HepG2 (cell line): Measurements from ENCODE around the gene DUSP15. TPM values are rescaled to one million over a fixed set of nuclear protein-coding genes. Genes with fewer than 3 reads are reported as not detected.

Experiments
- ATAC-seq: fragments of 200-7000 bp; cut with Tn5 transposase; 3 replicates; pipeline ENCODE4 v1.9.1; 2020; ENCODE audit warnings: mild to moderate bottlenecking, moderate library complexity
- BruUV-seq: library from RNA; stranded (reverse); fragments of 400-500 nt; replicated peaks from 2 replicates; lab custom pipeline; 2021; lab: Mats Ljungman, UMichigan
- CTCF ChIA-PET: fragments of 300-600 bp; formaldehyde crosslinking; extraction: SDS; loops from one replicate; lab custom pipeline; 2021; ENCODE audit warnings: low total read pairs, inconsistent platforms, low intra/inter-chr PET ratio; lab: Yijun Ruan, JAX
- POLR2A ChIA-PET: fragments of 350-600 bp; sonication (Branson Sonifier 250); formaldehyde crosslinking; loops from one replicate; lab custom pipeline; 2020; ENCODE audit warnings: antibody characterized with exemption, inconsistent platforms; lab: Yijun Ruan, JAX
- DNase-seq: peaks from one replicate; pipeline ENCODE4 v3.0.0-alpha.2; 2015; ENCODE audit warnings: low spot score
- FAIRE-seq: peaks from 3 replicates; lab custom pipeline; 2011; peaks lifted over from hg19 to GRCh38; lab: Jason Lieb, UNC
- H2AFZ ChIP-seq: one replicate; pipeline ENCODE4 v1.6.1; 2011; ENCODE audit warnings: low read length, inconsistent platforms
- H3K27ac ChIP-seq: fragments of 300-600 bp; 3 replicates; pipeline ENCODE4 v1.8.0; 2011; ENCODE audit warnings: mixed run types, mild to moderate bottlenecking, mixed read lengths, low read length, inconsistent platforms; ENCODE audit not compliant: insufficient read depth; ENCODE audit errors: extremely low read length
- H3K27me3 ChIP-seq, 2 experiments: fragments of 200-600 bp in 1 of 2; 2 replicates in 1 of 2; 3 replicates in 1 of 2; pipeline versions ENCODE4 v1.6.0 to v1.8.0; 2011; ENCODE audit warnings: low read length in 2 of 2, mild to moderate bottlenecking in 2 of 2, moderate library complexity in 2 of 2, inconsistent platforms in 1 of 2; ENCODE audit not compliant: insufficient read depth in 2 of 2, control insufficient read depth in 1 of 2
- H3K36me3 ChIP-seq, 2 experiments: fragments of 200-600 bp in 1 of 2; replicated peaks in 1 of 2; 2 replicates in 1 of 2; 3 replicates in 1 of 2; pipeline versions ENCODE4 v1.5.1 to v1.8.0; 2011; ENCODE audit warnings: low read length in 2 of 2, inconsistent platforms in 1 of 2; ENCODE audit not compliant: insufficient read depth in 2 of 2, control insufficient read depth in 1 of 2
- H3K4me1 ChIP-seq: 2 replicates; pipeline ENCODE4 v1.5.1; 2012; ENCODE audit warnings: low read length, inconsistent platforms; ENCODE audit not compliant: insufficient read depth
- H3K4me2 ChIP-seq: 2 replicates; pipeline ENCODE4 v1.6.0; 2011; ENCODE audit warnings: low read depth, low read length, inconsistent platforms
- H3K4me3 ChIP-seq, 3 experiments: fragments of 200-600 bp in 1 of 3; sonication (generic), shearing (Covaris generic) in 1 of 3; replicated peaks in 1 of 3; 2 replicates each; pipeline ENCODE4 v1.5.1; 2011 to 2016; ENCODE audit warnings: low read length in 3 of 3, inconsistent platforms in 2 of 3, low read depth in 2 of 3, mild to moderate bottlenecking in 2 of 3, control low read depth in 1 of 3, mixed read lengths in 1 of 3; ENCODE audit not compliant: insufficient read depth in 1 of 3
- H3K79me2 ChIP-seq: one replicate; pipeline ENCODE4 v1.6.1; 2011; ENCODE audit warnings: low read length, inconsistent platforms; ENCODE audit not compliant: insufficient read depth
- H3K9ac ChIP-seq: 2 replicates; pipeline ENCODE4 v1.6.0; 2011; ENCODE audit warnings: mild to moderate bottlenecking, low read depth, low read length, inconsistent platforms; ENCODE audit not compliant: insufficient read depth
- H3K9me3 ChIP-seq: 2 replicates; pipeline ENCODE4 v1.5.1; 2012; ENCODE audit warnings: mild to moderate bottlenecking, low read length
- H4K20me1 ChIP-seq: 2 replicates; pipeline ENCODE4 v1.6.0; 2011; ENCODE audit warnings: inconsistent platforms, mild to moderate bottlenecking, low read length, moderate library complexity; ENCODE audit not compliant: insufficient read depth
- DBP ChIP-seq: sonication (generic); formaldehyde crosslinking; IDR thresholded peaks from 2 replicates; pipeline ENCODE4 v1.4.0; 2020; ENCODE audit warnings: missing genetic modification reagents; ENCODE audit errors: not compliant biosample characterization
- FOXA1 ChIP-seq, 2 experiments: fragments of 450-650 bp in 1 of 2; sonication (generic) in 1 of 2; formaldehyde crosslinking in 1 of 2; IDR thresholded peaks; 2 replicates each; pipeline versions ENCODE4 v1.4.0 to v1.6.1; 2016 to 2020; ENCODE audit warnings: missing genetic modification reagents in 1 of 2
- SIX1 ChIP-seq: sonication (generic); formaldehyde crosslinking; IDR thresholded peaks from 2 replicates; pipeline ENCODE4 v1.4.0; 2020; ENCODE audit warnings: missing genetic modification reagents, borderline replicate concordance
- SP1 ChIP-seq, 2 experiments: fragments of 450-650 bp in 1 of 2; sonication (generic) in 1 of 2; formaldehyde crosslinking in 1 of 2; IDR thresholded peaks; 2 replicates each; pipeline versions ENCODE4 v1.4.0 to v1.6.1; 2016 to 2020; ENCODE audit warnings: missing genetic modification reagents in 1 of 2
- ZMYM2 ChIP-seq: sonication (generic); formaldehyde crosslinking; IDR thresholded peaks from 2 replicates; pipeline ENCODE4 v1.8.0; 2022; ENCODE audit warnings: mild to moderate bottlenecking, missing genetic modification reagents
- ZNF513 ChIP-seq: sonication (generic); formaldehyde crosslinking; conservative IDR thresholded peaks from 2 replicates; pipeline ENCODE4 v1.5.0; 2020; ENCODE audit warnings: missing genetic modification reagents
- WGBS: methylation state at CpG from one replicate; pipeline ENCODE4 v1.1.6; 2017; ENCODE audit warnings: low lambda C conversion rate; 5-methylcytosine and 5-hydroxymethylcytosine counted together
- in situ Hi-C: cut with HindIII; loops from 2 replicates; pipeline ENCODE4 v1.10.0; 2017; ENCODE audit warnings: low pct_unique_long_range_greater_than_20kb; ENCODE audit not compliant: extremely low pct_ligation_motif_present
- intact Hi-C: fragments of 100-400 bp; cut with micrococcal nuclease; formaldehyde crosslinking; loops from one replicate; pipeline ENCODE4 v1.10.0; 2022; ENCODE audit not compliant: unreplicated experiment
- polyA plus RNA-seq, 8 experiments: library from polyadenylated mRNA; depleted of rRNA in 3 of 8; stranded (reverse) in 7 of 8; unstranded in 1 of 8; fragments of >200 nt; fragmentation: Illumina TruSeq in 4 of 8; extraction: Trizol in 4 of 8; gene quantifications; 2 replicates each; pipeline versions ENCODE4 v1.2.1 to v1.2.3, GENCODE V29; 2011 to 2016; ENCODE audit warnings: low read depth in 4 of 8, missing spikeins in 1 of 8, mixed read lengths in 1 of 8; ENCODE audit not compliant: insufficient read depth in 1 of 8
- total RNA-seq, 5 experiments: library from RNA; depleted of rRNA; stranded (reverse); fragments of >200 nt; fragmentation: Illumina TruSeq; extraction: Trizol; gene quantifications; 2 replicates each; pipeline ENCODE4 v1.2.3, GENCODE V29; 2016; ENCODE audit warnings: low read depth in 1 of 5

Gene DUSP15
- total and polyA plus RNA-seq, 2 of the 13 experiments (the other 11 are each of a cell fraction or from before 2014, with no cell fraction given): 0.17 to 0.93 TPM

- Histone ChIP-seq H3K9me3 (no peaks in the 10 kb centered on the region), H3K79me2 (no peaks in the 10 kb centered on the region), H3K4me2 (no peak overlapping the region), H2AFZ (no peak overlapping the region), H3K27me3 (peaks cover 7 to 24% of the 10 kb centered on the region in 2 experiments), H3K4me3 (no peak overlapping the region), H3K36me3 (no peaks in the 10 kb centered on the region), H3K4me1 (peaks cover 19% of the 10 kb centered on the region), H4K20me1 (no peaks in the 10 kb centered on the region), H3K27ac (no peak overlapping the region), H3K9ac (no peak overlapping the region)
- POLR2A ChIA-PET: no interaction called here
- no TSS peak for BruUV-seq
- WGBS: 23% methylated on average over 7 of the region's 8 CpGs
- CTCF ChIA-PET: no interaction called here
- no peak for DNase-seq
- no peak for FAIRE-seq
- TF ChIP-seq FOXA1 (IDR thresholded peaks at IDR 0.05) (no peak), FOXA1 (CRISPR knock-in tag; IDR thresholded peaks at IDR 0.05) (no peak), DBP (no peak), ZMYM2 (CRISPR knock-in tag) (no peak), ZNF513 (CRISPR knock-in tag) (no peak), SP1 (IDR thresholded peaks at IDR 0.05) (no peak), SP1 (CRISPR knock-in tag; IDR thresholded peaks at IDR 0.05) (no peak), SIX1 (CRISPR knock-in tag) (no peak)
- no peak for ATAC-seq
- intact Hi-C loops (no loop called here), in situ Hi-C loops (no loop called here)
These were observed 39.8 kb downstream of the DUSP15 start for GRCh38 chr20:31830406-31830981.
